Measurements from ENCODE around the gene LRRC3.
A peak's percentile ranks its signal among the peaks of the same experiment; 100 is the strongest.

The LRRC3 gene

DNA sequence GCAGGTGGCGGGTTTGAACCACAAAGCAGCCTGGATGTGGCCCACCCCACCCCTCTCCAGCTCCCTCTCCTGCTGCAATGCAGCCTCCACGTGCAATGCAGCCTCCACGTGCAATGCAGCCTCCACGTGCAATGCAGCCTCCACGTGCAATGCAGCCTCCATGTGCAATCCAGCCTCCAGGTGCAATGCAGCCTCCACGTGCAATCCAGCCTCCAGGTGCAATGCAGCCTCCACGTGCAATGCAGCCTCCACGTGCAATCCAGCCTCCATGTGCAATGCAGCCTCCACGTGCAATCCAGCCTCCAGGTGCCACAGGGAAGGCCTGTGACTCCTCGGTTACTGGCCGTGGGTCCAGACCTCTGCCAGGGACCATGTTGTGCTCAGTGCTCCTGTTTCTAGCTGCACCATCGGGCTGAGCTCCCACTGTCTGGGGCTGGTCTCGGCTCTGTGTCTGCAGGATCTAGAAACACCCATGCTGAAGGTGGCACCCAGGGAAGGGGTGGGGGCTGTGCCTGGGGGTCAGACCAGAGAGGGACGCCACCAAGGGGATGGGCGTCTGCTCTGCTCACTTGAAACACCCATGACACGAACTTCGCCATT lies 11.9 kb upstream of the LRRC3 start:
- no peak overlapping the region for H3K4me3 ChIP-seq (IDR thresholded peaks at IDR 0.05; ENCODE audit: insufficient read depth, low read depth, low read length)
- H4K20me1 ChIP-seq (ENCODE audit: insufficient read depth) = no peaks in the 10 kb centered on the region
- no peak overlapping the region for H3K9ac ChIP-seq
- no peaks in the 10 kb centered on the region for H3K79me2 ChIP-seq (ENCODE audit: insufficient read depth, low read depth)
- H2AFZ ChIP-seq (ENCODE audit: low read depth) = no peak overlapping the region
- TF ChIP-seq, protein P1, sequence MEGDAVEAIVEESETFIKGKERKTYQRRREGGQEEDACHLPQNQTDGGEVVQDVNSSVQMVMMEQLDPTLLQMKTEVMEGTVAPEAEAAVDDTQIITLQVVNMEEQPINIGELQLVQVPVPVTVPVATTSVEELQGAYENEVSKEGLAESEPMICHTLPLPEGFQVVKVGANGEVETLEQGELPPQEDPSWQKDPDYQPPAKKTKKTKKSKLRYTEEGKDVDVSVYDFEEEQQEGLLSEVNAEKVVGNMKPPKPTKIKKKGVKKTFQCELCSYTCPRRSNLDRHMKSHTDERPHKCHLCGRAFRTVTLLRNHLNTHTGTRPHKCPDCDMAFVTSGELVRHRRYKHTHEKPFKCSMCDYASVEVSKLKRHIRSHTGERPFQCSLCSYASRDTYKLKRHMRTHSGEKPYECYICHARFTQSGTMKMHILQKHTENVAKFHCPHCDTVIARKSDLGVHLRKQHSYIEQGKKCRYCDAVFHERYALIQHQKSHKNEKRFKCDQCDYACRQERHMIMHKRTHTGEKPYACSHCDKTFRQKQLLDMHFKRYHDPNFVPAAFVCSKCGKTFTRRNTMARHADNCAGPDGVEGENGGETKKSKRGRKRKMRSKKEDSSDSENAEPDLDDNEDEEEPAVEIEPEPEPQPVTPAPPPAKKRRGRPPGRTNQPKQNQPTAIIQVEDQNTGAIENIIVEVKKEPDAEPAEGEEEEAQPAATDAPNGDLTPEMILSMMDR (conservative IDR thresholded peaks at IDR 0.05; ENCODE audit: low read depth, low read length) = no peak
- H3K36me3 ChIP-seq (ENCODE audit: insufficient read depth) = no peaks in the 10 kb centered on the region
- H3K4me1 ChIP-seq (ENCODE audit: low read depth, poor library complexity, severe bottlenecking) = no peaks in the 10 kb centered on the region
- H3K27me3 ChIP-seq (ENCODE audit: insufficient read depth, low read depth) = peaks cover 73% of the 10 kb centered on the region
- no peak overlapping the region for H3K4me2 ChIP-seq
- H3K27ac ChIP-seq = no peak overlapping the region

- Histone ChIP-seq H3K27ac (no peak overlapping the region), H2AFZ (ENCODE audit: low read depth) (no peak overlapping the region), H3K4me2 (no peak overlapping the region), H3K9ac (no peak overlapping the region), H3K79me2 (ENCODE audit: insufficient read depth, low read depth) (no peaks in the 10 kb centered on the region), H3K4me1 (ENCODE audit: low read depth, poor library complexity, severe bottlenecking) (no peaks in the 10 kb centered on the region), H4K20me1 (ENCODE audit: insufficient read depth) (no peaks in the 10 kb centered on the region), H3K4me3 (IDR thresholded peaks at IDR 0.05; ENCODE audit: insufficient read depth, low read depth, low read length) (no peak overlapping the region), H3K27me3 (ENCODE audit: insufficient read depth, low read depth) (peaks cover 76% of the 10 kb centered on the region), H3K36me3 (ENCODE audit: insufficient read depth) (no peaks in the 10 kb centered on the region)
- TF ChIP-seq, protein P1 (conservative IDR thresholded peaks at IDR 0.05; ENCODE audit: low read depth, low read length) = no peak
Measured at GRCh38 chr21:44443891-44444285, 11.4 kb upstream of the LRRC3 start.

DNA sequence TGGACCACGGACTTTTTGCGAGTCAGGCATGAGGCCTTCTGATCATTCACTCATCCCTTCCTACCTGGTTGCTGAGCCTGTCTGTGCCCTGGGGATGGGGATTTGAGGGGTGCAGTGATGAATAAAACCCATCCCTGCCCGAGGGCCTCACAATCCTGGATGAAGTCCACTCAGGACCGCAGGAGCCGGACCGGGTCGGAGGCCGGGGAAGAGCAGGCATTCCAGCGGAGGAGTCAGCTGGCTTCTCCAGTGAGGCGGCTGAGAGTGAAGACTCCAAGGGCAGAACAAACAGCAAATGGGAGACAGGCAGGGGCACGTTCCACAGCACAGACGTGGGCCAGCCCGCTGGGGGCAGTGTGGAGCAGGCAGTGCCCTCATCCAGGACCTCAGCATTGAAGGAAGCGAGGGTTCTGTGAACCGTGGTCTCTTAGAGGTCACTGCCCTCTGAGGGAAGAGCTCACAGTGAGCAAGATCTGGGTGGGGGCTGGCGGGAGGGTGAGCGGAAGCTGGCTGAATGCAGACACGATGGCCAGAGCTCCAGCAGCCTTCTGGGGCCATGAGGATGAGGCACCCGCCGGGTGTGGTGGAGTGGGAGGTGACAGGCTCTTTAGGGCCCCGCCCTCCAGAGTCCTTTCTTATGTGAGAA lies 10.9 kb upstream of the LRRC3 start:
- Histone ChIP-seq H3K4me3 (IDR thresholded peaks at IDR 0.05; ENCODE audit: insufficient read depth, low read depth, low read length) (no peak overlapping the region), H3K4me1 (ENCODE audit: low read depth, poor library complexity, severe bottlenecking) (no peaks in the 10 kb centered on the region), H3K27ac (no peak overlapping the region), H3K4me2 (no peak overlapping the region), H3K79me2 (ENCODE audit: insufficient read depth, low read depth) (no peaks in the 10 kb centered on the region), H3K27me3 (ENCODE audit: insufficient read depth, low read depth) (peaks cover 77% of the 10 kb centered on the region), H2AFZ (ENCODE audit: low read depth) (no peak overlapping the region), H4K20me1 (ENCODE audit: insufficient read depth) (no peaks in the 10 kb centered on the region), H3K36me3 (ENCODE audit: insufficient read depth) (no peaks in the 10 kb centered on the region), H3K9ac (no peak overlapping the region)
- TF ChIP-seq, protein P1 (conservative IDR thresholded peaks at IDR 0.05; ENCODE audit: low read depth, low read length) = peak; percentile 35; the same call in 1 of the 2 replicates

DNA sequence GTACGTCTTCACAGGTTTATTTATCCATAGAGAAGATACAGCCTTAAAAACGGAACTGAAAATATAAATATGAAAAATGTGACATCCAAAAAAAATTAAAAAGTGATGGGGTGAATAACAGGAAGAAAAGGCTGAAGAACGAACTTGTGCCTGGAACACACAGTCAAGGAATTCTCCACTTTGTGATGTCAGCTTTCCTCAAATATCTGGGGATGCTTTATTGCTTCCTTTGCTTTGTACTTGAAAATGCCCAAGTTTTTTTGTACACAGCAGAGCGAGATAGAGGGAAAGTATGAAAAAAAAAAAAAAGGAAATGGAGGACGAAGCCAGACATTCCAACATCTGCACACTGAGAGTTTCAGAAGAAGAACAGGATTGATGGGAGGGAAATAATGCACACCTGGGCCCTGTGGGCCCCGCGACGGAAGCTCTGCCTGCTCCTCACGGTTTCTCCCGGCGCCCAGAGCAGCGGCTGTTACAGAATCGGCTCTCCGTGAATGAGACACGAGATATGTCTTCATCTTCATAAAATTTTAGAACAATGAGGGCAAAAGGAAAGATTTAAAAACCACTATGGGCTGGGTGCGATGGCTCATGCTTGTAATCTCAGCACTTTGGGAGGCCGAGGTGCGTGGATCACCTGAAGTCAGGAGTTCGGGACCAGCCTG lies 10.0 kb upstream of the LRRC3 start:
- H3K4me2 ChIP-seq = no peak overlapping the region

More for the DNA sequence above, 10.0 kb upstream of the LRRC3 start:
- Histone ChIP-seq H3K27ac (no peak overlapping the region), H3K79me2 (ENCODE audit: insufficient read depth, low read depth) (no peaks in the 10 kb centered on the region), H3K4me3 (IDR thresholded peaks at IDR 0.05; ENCODE audit: insufficient read depth, low read depth, low read length) (no peak overlapping the region), H3K4me1 (ENCODE audit: low read depth, poor library complexity, severe bottlenecking) (no peaks in the 10 kb centered on the region), H3K27me3 (ENCODE audit: insufficient read depth, low read depth) (peaks cover 80% of the 10 kb centered on the region), H3K36me3 (ENCODE audit: insufficient read depth) (no peaks in the 10 kb centered on the region), H2AFZ (ENCODE audit: low read depth) (no peak overlapping the region), H4K20me1 (ENCODE audit: insufficient read depth) (no peaks in the 10 kb centered on the region), H3K9ac (no peak overlapping the region)
- TF ChIP-seq, protein P1 (conservative IDR thresholded peaks at IDR 0.05; ENCODE audit: low read depth, low read length) = no peak
